ENCODE results near the gene RFX8. TPM values are rescaled to one million over a fixed set of nuclear protein-coding genes. Genes with fewer than 3 reads are reported as not detected.

RFX8 gene
- polyA plus RNA-seq, 1 of the 3 experiments (the other 2 are of a cell fraction): 0.07 TPM

- H3K27me3 ChIP-seq (ENCODE audit: insufficient read depth): no peaks in the 10 kb centered on the region
- POLR2A ChIA-PET: no interaction called here
- no peaks in the 10 kb centered on the region for H3K9me2 ChIP-seq
- no peak overlapping the region for H3K4me3 ChIP-seq (ENCODE audit: low read depth in 2 of 2, low read length in 1 of 2)
- no peak overlapping the region for H2AFZ ChIP-seq (ENCODE audit: low read depth)
- DNase-seq: no peak
- 97% methylated on average over 8 of the region's 8 CpGs for WGBS (ENCODE audit: low lambda C conversion rate)
- H3K4me2 ChIP-seq: no peak overlapping the region
- no peaks in the 10 kb centered on the region for H3F3A ChIP-seq (replicated peaks; ENCODE audit: insufficient read depth)
- H3K27ac ChIP-seq (ENCODE audit: low read depth in 2 of 2, low read length in 1 of 2): no peak overlapping the region
- no peak for TF ChIP-seq RCOR1 (IDR thresholded peaks at IDR 0.05; ENCODE audit: low read length)
- TF ChIP-seq, protein P1, sequence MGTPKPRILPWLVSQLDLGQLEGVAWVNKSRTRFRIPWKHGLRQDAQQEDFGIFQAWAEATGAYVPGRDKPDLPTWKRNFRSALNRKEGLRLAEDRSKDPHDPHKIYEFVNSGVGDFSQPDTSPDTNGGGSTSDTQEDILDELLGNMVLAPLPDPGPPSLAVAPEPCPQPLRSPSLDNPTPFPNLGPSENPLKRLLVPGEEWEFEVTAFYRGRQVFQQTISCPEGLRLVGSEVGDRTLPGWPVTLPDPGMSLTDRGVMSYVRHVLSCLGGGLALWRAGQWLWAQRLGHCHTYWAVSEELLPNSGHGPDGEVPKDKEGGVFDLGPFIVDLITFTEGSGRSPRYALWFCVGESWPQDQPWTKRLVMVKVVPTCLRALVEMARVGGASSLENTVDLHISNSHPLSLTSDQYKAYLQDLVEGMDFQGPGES (IDR thresholded peaks at IDR 0.05; ENCODE audit: low read depth, low read length): no peak
- TF ChIP-seq TCF12 (IDR thresholded peaks at IDR 0.05): no peak
- TF ChIP-seq SIN3A (IDR thresholded peaks at IDR 0.05; ENCODE audit: borderline replicate concordance, low read depth, low read length): no peak
- TF ChIP-seq NFIC (IDR thresholded peaks at IDR 0.05; ENCODE audit: borderline replicate concordance): no peak
- no peak for TF ChIP-seq REST (IDR thresholded peaks at IDR 0.05; ENCODE audit: low read depth, low read length)
- no peak for TF ChIP-seq NRF1 (IDR thresholded peaks at IDR 0.05; ENCODE audit: low read depth, low read length)
- no peak for TF ChIP-seq POLR2AphosphoS5 (IDR thresholded peaks at IDR 0.05; ENCODE audit: low read depth, low read length)
- no peak for TF ChIP-seq CTCF (IDR thresholded peaks at IDR 0.05)
- no peak for TF ChIP-seq FOXJ3 (CRISPR knock-in tag; IDR thresholded peaks at IDR 0.05)
- no peak for TF ChIP-seq PBX3 (IDR thresholded peaks at IDR 0.05)
- TF ChIP-seq CHD2 (IDR thresholded peaks at IDR 0.05; ENCODE audit: low read length, partially characterized antibody): no peak
- no peak for TF ChIP-seq USF2 (IDR thresholded peaks at IDR 0.05; ENCODE audit: borderline replicate concordance, low read depth, low read length)
- TF ChIP-seq YY1 (IDR thresholded peaks at IDR 0.05; ENCODE audit: low read depth): no peak
- TF ChIP-seq TAF1 (IDR thresholded peaks at IDR 0.05; ENCODE audit: borderline replicate concordance, low read depth, low read length): no peak
- TF ChIP-seq MAX (IDR thresholded peaks at IDR 0.05; ENCODE audit: low read depth): no peak
- TF ChIP-seq ELF1 (IDR thresholded peaks at IDR 0.05): no peak
- no peaks in the 10 kb centered on the region for H4K20me1 ChIP-seq (ENCODE audit: insufficient read depth)
- H3K79me2 ChIP-seq (ENCODE audit: insufficient read depth): no peaks in the 10 kb centered on the region
- no peak overlapping the region for H3K9ac ChIP-seq
- H3K36me3 ChIP-seq (replicated peaks in 1 of 2; ENCODE audit: control insufficient read depth in 1 of 2, insufficient read depth in 2 of 2, low read length in 1 of 2): no peaks in the 10 kb centered on the region
- peaks cover 0 to 11% of the 10 kb centered on the region in 2 experiments; a peak in 2 of 4 replicates for H3K4me1 ChIP-seq (ENCODE audit: control insufficient read depth in 1 of 2, insufficient read depth in 2 of 2, low read depth in 1 of 2, low read length in 1 of 2)
- CTCF ChIA-PET: no interaction called here
- H3K9me3 ChIP-seq: no peaks in the 10 kb centered on the region
These were observed 1.8 kb upstream of the RFX8 start for GRCh38 chr2:101476605-101477208.

All from SK-N-SH (cell line).